HPDE6-E6E7 (cell line): Measurements from ENCODE around the gene PPP1R13B.

Experiments
- DNase-seq: peaks from one replicate; pipeline ENCODE4 v3.0.0; 2011; ENCODE audit warnings: missing footprints; ENCODE audit errors: extremely low spot score

The PPP1R13B gene

GRCh38 chr14:103686831-103687485 lies 160.4 kb downstream of the PPP1R13B start:
- DNase-seq: no peak

- DNase-seq: no peak
Measured at GRCh38 chr14:103685276-103686211, 161.8 kb downstream of the PPP1R13B start.

GRCh38 chr14:103684871-103685270 lies 162.5 kb downstream of the PPP1R13B start:
- DNase-seq: no peak

- DNase-seq: no peak
Measured at GRCh38 chr14:103684471-103684870, 162.9 kb downstream of the PPP1R13B start.
